SHP77 (cell line): ENCODE measurements around the gene JSRP1.

Source experiments
- DNase-seq, 2 experiments: peaks; one replicate each; lab custom pipeline; 2025; lab: John Stamatoyannopoulos, UW

The JSRP1 gene

DNA sequence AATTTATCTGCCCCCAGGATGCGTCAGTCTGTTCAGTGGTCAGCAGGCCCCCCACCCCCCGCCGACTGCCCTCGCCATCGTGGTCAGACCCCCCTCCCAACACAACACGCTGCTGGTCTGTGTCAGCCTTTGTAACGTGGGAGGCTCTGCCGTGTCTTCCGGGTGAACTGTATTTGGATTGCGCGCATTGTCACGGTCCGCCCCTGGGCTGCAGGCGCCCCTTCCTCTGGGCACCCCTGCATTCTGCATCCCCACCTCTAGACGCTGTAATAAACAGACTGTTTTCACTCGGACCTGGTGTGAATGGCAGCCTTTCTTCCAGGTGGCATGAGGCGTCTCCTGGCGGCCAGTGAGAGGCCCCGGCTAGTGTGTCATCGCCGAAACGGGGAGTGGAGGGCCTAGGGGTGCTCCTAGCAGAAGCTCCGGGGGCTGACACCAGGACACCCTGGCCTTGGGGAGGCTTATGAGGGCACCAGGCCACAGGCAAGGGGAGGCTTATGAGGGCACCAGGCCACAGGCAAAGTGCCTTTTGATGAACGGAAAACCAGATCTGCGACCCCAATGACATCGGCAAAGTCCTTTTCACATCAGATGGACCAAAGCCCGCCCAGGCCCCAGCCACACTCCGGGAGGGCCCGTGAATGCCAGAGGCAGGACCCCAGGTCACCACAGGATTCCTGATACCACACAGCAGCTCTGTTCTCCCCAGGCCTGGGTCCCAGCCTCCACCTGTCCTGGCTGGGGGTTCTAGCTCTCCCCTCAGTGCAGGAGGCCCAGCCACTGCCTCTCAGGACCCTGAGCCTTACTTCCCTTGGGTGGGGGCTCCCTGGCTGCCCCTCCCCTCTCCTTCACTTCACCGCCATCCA is 23.7 kb downstream of the JSRP1 start:
- no peak for DNase-seq

DNA sequence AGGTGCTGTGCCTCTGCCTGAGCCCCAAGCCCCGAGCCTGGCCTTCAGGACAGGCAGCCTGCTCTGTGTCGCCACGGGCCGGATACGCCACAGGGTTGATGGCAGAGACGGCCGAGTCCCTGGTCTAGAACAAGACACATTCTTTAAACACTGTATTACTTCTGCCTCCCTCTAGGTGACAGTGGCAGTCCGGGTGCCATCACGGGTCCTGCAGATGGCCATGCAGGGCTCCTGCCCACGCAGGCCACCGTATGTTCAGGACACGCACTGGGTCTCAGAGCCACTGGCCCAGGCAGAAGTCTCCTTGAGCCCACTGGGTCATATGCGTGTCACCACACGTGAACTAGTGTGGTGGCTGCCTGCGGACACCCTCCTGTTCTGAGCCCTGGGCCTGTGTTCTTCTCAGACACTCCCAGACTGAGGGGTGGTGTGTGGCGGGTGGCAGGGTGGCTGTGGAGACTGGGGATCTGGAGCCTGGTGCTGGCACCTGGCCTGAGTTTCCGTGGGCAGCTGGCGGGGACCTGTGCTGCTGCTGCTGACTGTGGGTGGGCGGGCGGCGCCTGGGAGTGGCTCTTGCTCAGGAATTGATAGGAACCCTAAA is 24.5 kb downstream of the JSRP1 start:
- peak in 1 of 2 experiments; percentile 25 for DNase-seq

DNA sequence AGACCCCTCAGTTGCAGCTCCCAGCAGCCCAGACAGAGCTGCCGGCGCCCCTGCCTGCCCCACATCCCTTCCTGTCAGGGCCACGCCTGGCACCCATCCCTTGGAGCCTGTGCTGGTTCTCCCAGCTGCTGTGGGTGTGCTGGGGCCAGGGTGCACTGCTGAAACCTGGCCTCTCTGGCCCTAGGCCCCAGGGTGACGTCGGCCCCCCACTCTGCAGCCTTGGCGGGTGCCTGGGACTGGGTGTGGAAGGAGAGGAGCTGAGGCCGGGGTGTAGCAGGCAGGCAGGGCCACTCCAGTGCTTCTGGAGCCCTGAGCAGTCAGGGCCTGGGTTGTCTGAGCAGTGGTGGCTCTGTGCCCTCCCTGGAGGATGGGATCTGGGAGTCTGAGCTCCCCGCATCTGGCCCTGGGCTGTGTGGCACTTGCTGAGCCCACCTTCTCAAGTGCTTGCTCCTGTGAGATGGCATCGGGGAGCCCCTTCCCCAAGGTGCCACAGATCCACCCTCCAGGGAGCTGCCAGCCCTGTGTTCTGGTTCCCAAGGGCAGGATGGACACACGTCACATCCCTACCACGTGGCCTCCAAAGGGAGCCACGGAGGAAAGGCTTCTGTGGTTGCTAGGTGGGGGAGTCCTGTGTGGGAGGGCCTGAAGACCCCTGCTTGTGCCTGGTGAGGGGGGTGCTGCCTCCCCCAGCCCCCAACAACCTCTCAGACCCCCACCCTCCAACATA is 25.2 kb downstream of the JSRP1 start:
- DNase-seq, result no peak

DNA sequence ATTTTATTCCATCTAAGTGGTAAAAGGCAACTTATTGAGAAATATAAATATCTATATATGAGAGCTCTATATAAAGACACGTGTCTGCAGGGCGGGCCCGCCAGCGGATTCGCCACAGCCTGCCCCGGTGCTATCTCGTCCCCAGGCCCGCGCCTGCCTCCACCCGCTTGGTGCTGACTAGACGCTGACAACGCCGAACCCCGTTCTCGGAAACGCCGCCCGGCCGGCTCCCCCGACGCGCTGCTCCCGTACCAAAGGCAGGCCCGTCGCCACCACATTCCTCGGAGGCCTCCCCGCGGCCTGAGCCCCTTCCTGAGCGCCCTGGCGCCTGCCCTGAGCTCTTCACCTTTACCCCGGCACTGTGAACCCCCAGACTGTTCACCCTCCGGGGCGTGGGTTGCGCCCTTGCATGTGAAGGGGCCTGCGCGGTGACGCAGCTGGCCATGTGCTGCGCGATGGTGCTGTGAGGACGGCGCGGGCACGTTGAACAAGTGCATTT is 26.1 kb downstream of the JSRP1 start:
- no peak for DNase-seq

DNA sequence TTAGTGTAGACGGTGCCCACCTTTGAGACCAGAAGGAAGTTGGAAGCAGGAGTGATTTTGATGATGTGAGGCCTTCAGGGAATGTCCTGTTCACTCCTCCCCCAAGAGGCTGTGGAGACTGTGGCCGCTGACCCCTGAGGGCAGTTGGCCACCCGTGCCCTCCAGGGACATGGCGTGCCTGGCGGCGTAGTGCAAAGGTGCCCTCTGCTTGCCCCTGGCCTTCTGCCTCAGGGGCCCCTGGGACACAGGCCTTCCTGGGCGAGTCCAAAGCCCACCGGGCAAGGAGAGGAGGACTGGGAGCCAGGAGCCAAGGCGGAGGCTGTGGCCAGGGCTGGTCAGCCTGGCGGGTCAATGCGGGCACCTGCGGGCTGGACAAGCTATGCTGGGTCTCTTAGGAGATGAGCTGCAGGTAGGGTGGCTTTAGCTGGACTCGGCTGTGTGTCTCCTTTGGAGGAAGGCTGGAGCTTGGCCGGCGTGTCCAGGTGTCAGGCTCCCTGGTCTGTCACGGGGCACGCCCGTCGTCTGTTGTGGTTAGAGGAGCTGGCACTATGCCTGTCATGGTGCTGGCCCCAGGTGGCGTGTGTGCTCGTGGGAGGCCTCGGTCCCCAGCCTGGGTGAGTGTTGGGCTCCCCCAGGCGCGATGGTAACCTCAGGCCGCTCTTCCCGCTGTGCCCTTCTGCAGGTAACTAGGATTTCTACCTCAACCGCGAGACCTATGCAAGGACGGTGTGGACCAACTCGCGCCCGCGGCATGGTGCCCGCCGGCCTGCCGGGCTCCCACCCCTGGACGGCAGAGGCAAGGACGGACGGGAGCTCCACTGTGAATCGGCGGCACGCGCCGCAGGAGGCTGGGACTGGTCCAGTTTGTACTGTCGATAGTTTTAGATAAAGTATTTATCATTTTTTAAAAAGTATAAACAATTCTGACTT is 26.8 kb downstream of the JSRP1 start:
- DNase-seq, result no peak

DNA sequence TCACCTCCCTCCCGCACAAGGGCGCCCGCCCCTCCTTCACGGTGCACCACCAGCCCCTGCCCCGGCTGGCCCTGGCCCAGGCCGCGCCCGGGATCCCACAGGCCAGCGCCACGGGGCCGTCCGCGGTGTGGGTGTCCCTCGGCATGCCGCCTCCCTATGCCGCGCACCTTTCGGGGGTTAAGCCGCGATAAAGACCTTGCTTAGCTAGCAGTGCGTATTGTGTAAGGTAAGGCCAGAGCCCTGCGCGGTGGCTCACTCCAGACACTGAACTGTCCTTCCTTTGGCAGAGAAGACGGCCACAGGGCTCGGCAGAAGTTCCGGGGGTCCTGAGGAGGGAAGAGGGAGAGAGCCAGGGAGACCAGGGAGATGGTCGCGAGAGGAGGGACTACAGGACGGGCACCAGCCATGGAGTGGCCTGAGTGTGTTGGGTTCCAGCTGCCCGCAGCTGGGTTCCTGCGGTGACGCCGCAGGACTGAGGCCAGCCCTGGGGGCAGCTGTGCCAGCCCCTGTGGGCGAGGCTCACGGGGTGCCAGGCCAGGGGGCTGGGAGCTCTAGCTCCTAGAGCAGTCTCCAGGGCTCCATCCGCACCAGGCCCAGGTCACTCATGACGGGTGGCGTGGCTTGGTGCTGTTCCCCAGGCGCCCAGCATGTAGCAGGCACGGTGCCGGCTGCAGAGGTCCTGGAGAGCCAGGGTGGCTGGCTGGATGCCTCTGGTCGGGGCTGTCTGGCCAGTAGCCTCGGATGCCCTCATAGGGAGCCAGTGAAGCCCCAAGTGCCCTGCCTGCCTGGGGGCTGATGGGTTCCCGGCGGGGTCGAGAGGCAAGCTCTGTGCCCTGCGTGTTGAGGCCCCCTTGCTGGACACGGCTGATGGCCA is 27.8 kb downstream of the JSRP1 start:
- no peak for DNase-seq

DNA sequence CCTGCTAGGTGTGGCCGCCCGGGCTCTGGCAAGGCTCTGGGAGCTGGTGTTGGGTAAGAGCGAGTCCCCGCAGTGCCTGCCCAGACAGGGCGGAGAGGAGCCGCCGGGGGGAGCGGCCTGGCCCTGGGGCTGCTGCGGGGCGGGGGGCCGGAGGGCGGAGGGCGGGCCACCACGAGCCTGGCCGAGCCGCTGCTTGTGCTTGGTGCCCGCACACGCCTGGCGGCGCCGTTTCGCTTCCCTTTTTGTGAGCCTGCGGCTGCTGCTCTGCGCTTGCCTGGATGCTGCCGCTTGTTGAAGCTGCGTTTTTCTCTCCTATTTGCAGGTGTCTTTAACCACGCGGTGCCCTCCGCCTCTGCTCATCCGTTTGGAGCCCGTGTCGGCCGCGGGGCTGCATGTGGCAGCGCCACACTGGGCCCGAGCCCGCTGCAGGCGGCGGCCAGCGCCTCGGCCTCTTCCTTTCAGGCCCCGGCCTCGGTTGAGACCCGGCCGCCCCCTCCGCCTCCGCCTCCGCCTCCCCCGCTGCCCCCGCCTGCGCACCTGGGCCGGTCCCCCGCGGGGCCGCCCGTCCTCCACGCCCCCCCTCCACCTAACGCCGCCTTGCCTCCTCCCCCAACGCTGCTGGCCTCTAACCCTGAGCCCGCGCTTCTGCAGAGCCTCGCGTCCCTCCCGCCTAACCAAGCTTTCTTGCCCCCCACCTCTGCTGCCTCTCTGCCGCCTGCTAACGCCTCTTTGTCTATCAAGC is 28.6 kb downstream of the JSRP1 start:
- DNase-seq, result no peak

DNA sequence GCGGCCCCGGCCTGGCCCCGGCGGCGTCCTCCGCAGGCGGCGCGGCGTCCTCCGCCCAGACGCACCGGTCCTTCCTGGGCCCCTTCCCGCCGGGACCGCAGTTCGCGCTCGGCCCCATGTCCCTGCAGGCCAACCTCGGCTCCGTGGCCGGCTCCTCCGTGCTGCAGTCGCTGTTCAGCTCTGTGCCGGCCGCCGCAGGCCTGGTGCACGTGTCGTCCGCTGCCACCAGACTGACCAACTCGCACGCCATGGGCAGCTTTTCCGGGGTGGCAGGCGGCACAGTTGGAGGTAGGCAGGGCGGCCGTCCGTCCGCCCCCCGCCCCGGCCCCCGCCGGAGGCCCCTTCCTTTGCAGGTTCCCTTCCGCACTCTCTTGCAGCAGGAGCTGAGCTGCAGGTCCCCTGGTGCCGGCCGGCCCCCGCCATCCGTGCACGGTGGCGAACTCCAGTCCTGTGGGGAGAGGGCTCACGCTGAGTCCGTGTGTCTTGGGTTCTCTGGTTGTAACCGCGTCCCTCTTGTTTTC is 29.3 kb downstream of the JSRP1 start:
- no peak for DNase-seq

DNA sequence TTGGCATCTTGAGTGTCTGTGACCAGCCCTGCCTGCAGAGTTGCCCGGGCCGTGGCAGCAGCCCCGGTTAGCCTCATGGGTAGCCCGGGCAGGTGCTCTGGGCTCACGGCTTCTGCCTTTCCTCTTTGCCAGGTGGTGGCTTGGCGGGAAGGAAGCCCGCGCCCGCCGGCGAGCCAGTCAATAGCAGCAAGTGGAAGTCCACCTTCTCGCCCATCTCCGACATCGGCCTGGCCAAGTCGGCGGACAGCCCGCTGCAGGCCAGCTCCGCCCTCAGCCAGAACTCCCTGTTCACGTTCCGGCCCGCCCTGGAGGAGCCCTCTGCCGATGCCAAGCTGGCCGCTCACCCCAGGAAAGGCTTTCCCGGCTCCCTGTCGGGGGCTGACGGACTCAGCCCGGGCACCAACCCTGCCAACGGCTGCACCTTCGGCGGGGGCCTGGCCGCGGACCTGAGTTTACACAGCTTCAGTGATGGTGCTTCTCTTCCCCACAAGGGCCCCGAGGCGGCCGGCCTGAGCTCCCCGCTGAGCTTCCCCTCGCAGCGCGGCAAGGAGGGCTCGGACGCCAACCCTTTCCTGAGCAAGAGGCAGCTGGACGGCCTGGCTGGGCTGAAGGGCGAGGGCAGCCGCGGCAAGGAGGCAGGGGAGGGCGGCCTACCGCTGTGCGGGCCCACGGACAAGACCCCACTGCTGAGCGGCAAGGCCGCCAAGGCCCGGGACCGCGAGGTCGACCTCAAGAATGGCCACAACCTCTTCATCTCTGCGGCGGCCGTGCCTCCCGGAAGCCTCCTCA is 30.0 kb downstream of the JSRP1 start:
- DNase-seq, result no peak

DNA sequence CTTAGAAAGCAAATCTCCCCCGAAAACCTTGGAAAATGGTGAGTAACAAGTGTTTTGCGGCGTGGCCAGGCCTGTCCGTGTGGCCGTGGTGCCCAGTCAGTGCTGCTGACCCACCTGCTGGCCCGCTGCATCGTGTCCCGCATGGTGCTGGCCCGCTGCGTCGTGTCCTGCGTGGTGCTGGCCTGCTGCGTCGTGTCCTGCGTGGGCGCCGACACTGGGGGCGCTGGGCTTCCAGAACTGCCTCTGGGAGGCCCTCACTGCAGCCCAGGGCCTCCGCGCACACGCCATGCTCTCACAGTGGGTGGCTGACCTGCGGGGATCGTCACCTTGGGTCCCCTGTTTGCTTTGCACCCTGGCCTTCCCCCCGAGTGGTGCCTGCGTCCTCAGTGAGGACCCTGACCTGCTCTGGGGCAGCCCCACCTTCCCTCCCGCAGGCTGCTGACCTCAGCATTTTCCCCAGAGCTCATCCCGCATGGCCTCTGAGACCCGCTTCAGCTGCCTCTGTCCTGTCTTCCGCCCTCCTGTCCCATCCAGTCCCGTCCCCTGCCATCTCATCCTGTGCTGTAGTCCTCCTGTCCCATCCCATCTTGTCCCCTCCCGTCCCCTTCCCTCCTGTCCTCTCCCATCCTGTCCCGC is 30.7 kb downstream of the JSRP1 start:
- no peak for DNase-seq

DNA sequence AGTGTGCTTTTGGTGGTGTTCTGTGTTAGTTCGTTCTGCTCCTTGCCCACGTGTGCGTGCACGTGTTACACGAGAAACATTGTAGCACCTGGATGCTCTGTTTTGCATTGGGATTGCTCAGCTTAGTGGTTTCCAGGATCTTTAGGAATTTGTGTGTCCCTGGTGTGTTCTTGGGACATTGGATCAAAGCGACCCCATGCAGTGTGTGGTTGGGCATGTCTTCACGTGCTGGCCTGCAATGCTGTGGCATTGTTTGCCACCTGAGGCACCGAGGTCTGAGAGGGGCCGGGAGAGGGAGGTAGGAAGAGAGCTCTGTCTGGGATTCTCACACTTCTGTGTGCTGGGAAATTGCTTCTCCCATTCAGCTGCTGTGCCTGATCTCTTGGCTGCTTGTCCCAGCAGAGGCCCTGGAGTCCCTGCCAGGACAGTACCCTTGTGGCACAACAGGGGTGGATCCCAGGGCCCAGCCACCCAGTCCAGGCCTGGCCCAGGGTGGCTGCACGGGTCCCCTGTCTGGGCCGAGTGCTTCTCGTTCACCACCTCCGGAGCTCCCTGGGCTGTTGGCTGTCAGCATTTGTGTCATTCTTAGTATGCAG is 31.4 kb downstream of the JSRP1 start:
- no peak for DNase-seq

DNA sequence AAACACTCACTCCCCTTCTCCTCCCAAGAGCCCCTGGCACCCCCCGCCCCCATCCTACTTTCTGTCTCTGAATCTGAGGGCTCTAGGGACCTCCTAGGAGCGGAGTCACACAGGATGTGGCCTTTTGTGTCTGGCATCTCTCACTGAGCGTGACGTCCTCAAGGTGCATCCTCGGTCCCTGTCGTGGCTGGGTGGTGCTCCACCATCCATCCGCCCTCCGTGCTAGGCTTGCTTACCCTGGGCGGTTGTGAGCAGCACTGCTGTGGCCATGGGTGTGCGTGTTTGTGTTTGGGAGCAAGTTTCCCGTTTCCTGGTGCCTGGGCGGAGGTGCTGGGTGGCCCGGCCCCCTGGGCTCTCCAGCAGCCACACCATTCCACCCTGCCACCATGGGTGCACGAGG is 32.3 kb downstream of the JSRP1 start:
- DNase-seq, result no peak

DNA sequence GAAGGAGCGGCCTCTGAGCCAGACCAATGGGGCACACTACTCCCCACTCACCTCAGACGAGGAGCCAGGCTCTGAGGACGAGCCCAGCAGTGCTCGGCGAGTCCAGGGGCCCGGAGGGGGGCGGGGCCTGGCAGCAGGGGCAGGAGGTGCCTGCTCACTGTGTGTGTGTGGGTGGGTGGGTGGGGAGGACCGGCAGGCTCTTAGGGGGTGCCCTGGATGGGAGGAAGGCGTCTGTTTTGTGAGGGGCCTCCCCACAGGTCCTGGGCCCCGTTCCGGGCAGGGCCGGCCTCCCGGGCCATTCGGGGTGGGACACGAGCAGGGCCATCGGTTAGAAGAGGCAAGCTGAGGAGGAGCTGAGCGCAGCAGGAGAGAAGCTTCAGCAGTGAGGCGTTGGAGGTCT is 32.8 kb downstream of the JSRP1 start:
- no peak for DNase-seq

DNA sequence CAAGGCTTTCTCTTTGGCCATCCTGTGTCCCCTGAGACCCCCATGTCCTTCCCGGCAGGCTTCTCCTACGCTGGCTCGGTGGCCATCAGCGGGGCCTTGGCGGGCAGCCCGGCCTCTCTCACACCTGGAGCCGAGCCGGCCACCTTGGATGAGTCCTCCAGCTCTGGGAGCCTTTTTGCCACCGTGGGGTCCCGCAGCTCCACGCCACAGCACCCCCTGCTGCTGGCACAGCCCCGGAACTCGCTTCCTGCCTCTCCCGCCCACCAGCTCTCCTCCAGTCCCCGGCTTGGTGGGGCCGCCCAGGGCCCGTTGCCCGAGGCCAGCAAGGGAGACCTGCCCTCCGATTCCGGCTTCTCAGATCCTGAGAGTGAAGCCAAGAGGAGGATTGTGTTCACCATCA is 34.3 kb downstream of the JSRP1 start:
- no peak for DNase-seq

DNA sequence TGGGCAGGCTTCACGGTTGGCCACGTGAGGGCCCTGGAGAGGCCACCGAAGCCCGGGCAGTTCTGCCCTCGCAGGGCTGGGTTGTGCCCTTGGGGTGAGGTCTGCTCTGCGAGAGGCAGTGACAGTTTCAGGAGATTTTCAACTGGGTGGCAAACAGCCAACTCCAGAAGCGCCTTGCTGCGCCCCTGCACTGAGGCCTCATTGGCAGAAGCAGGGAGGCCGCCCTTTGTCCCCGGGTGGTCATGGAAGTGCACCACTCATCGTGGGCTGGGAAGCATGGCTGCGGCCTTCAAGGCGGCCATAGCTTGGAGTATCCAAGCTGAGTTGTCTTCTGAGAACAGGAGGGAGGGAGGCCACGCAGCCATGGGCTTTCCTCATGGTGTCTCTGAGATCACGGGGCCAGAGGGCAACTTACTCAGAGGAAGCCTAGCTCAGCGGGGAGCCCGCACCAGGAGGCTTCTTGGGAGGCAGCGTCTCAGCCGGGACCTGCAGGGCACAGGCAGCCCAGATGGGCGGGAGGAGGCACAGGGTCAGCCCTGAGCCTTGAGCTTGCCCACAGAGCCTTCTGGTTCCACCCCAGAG is 34.9 kb downstream of the JSRP1 start:
- no peak for DNase-seq

DNA sequence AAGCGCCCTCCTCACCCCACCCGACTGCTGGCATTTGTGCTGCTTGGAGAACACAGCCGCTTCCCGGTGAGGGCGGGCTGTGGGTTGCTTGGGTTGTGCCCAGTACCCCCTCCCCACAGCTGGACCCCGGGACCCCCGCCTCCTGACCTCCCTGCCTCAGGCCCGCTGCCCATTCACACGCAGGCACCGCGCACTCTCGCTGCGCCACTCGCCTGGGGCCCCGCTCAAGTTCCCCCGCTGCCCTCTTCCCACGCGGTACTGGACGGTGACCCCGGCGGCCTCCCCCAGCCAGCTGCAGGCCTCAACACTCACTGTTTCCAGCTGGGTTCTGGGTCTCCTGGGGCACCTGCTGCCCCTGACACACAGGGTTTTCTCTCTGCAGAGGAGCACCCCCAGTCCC is 36.5 kb downstream of the JSRP1 start:
- DNase-seq, result no peak

DNA sequence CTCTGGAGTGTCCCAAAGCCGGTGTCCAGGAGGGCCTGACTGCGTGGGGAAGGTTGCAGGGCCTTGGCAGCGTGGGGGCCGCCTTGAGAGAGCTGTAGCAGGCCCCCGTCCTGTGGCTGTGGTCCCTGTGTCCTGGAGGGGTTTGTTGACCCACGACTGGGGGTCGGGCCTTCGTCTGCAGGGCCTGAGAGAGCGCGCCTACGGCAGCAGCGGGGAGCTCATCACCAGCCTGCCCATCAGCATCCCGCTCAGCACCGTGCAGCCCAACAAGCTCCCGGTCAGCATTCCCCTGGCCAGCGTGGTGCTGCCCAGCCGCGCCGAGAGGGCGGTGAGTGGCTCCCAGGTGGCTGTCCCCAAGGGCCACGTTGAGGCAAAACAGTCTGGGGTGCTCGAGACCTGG is 38.6 kb downstream of the JSRP1 start:
- no peak for DNase-seq
